ENCODE results near the gene CACNA2D4. TPM values are rescaled to one million over a fixed set of nuclear protein-coding genes. Genes with fewer than 3 reads are reported as not detected.
A peak's percentile ranks its signal among the peaks of the same experiment; 100 is the strongest.

Gene CACNA2D4
- total RNA-seq, 3 donors from 2014 or later, result 3.9 to 9.3 (median 4.8) TPM

DNA sequence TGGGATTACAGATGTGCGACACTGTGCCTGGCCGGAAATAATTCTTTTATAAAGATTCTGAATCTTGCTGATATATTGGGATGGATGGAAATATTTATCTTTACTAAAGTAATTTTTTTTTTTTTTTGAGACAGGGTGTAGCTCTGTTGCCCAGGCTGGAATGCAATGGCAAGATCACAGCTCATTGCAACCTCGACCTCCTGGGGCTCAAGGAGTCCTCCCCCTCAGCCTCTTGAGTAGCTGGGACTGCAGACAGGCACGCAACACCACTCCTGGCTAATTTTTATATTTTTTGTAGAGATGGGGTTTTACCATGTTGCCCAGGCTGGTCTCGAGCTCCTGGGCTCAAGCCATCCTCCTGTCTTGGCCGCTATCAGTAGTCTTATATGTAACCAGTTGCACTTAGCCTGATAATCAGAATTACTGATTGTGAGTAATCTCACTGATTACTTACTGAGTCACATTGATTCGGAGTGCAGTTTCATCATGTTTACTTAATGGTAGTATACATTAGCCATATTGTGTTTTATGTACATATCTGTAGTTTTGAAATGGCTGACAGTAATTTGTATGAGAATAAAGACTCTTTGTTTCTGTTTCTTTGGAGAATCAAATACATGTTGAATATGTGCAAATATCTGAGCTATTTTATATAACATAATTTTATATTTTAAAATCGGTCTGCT, 148.5 kb downstream of the CACNA2D4 start:
- no peaks in the 10 kb centered on the region for H3K9me3 ChIP-seq
- ATAC-seq (peak; percentile 32), DNase-seq (no peak)
- intact Hi-C loops (cut with DNase I, micrococcal nuclease), result no loop called here
- peaks cover 3% of the 10 kb centered on the region for H3K4me1 ChIP-seq (ENCODE audit: low read depth)
- H3K36me3 ChIP-seq (ENCODE audit: low read depth), result peaks cover 3% of the 10 kb centered on the region
- TF ChIP-seq CTCF (IDR thresholded peaks at IDR 0.05), result no peak
- no peak overlapping the region for H3K4me3 ChIP-seq

GRCh38 chr12:1768615-1769014, 149.8 kb downstream of the CACNA2D4 start:
- intact Hi-C loops (cut with DNase I, micrococcal nuclease), result no loop called here
- no peak for ATAC-seq
- H3K9me3 ChIP-seq, result no peaks in the 10 kb centered on the region
- DNase-seq, result no peak
- H3K4me3 ChIP-seq, result no peak overlapping the region
- peaks cover 3% of the 10 kb centered on the region for H3K4me1 ChIP-seq (ENCODE audit: low read depth)
- TF ChIP-seq CTCF (IDR thresholded peaks at IDR 0.05), result no peak
- H3K36me3 ChIP-seq (ENCODE audit: low read depth), result peaks cover 3% of the 10 kb centered on the region

DNA sequence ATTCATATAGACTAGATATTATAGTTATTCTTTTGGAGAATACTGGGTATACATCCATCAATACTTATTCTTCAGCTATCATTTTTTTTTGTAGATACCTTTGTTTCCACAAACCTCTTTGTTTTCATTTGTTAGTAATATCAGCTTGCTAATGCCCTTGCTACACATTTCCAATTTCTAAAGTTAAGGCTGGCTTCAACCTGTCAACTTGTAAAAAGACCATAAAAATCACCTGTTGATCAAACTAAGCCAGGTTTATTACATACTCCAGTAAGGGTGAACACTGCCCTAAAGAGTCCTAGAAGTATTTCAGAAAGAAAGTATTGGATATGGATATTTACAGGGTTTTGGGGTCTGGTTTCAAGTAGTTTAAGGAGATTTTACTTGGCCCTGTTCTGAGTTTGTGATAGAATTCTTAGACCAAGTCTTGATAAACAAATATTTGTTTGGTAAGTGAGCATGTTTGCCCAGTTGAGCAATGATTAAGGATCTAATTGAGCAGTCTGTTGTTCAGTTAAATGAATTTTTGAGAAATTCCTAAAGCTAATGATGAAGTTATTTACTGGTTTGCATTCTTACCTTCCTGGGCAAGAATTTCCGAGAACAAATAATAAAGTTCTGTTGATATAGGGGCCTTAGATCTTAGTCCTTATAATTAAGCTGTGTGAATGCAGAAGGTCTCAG, 150.9 kb downstream of the CACNA2D4 start:
- TF ChIP-seq CTCF (IDR thresholded peaks at IDR 0.05), result no peak
- ATAC-seq (no peak), DNase-seq (no peak)
- Histone ChIP-seq H3K36me3 (ENCODE audit: low read depth) (no peaks in the 10 kb centered on the region), H3K4me3 (no peak overlapping the region), H3K4me1 (ENCODE audit: low read depth) (no peaks in the 10 kb centered on the region), H3K9me3 (no peaks in the 10 kb centered on the region)
- intact Hi-C loops (cut with DNase I, micrococcal nuclease), result no loop called here

DNA sequence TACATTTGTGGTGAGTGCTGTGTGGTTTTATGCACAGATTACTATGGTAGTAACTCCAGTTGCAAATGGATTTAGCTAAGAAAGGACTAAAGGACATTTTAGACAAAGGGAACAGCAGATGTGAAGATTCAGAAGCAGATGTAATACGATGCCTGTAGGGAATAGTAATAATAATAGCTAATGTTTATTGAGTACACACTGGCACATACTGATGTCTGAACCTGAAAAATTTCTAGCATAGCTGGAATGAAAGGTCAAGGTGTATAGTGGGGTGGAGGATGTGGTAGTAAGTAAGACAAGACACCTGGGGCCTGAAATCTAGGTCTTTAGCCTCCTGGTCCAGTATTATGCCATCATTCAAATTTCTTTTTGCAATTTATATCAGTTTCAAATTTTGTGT, 152.3 kb downstream of the CACNA2D4 start:
- H3K9me3 ChIP-seq, result no peaks in the 10 kb centered on the region
- no peak overlapping the region for H3K4me3 ChIP-seq
- no peaks in the 10 kb centered on the region for H3K36me3 ChIP-seq (ENCODE audit: low read depth)
- H3K4me1 ChIP-seq (ENCODE audit: low read depth), result no peaks in the 10 kb centered on the region
- no peak for TF ChIP-seq CTCF (IDR thresholded peaks at IDR 0.05)
- intact Hi-C loops (cut with DNase I, micrococcal nuclease), result no loop called here
- ATAC-seq (no peak), DNase-seq (no peak)

DNA sequence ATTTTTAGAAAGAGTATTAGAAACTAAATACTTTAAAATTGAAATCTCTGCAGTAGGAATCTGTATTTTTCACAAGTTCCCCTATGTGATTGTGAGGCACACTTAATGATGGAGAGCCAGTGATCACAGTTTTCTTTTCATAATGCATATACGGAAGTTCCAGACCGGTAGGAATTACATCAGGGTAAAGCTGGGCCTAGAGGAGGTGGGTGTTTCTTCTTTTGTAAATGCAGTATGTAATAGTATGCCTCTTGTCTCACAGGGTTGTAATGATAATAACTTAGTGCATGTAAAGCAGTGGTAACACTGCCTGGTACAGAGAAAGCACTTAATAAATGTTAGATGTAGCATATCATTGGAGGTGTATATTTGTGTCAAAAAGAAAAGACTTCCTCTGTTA, 155.3 kb downstream of the CACNA2D4 start:
- no peak for TF ChIP-seq CTCF (IDR thresholded peaks at IDR 0.05)
- Histone ChIP-seq H3K36me3 (ENCODE audit: low read depth) (no peaks in the 10 kb centered on the region), H3K4me3 (no peak overlapping the region), H3K9me3 (no peaks in the 10 kb centered on the region), H3K4me1 (ENCODE audit: low read depth) (no peaks in the 10 kb centered on the region)
- DNase-seq, result no peak
- no peak for ATAC-seq
- intact Hi-C loops (cut with DNase I, micrococcal nuclease), result no loop called here
